GM12878 (cell line): Measurements from ENCODE around the gene ARVCF. TPM values are rescaled to one million over a fixed set of nuclear protein-coding genes. Genes with fewer than 3 reads are reported as not detected.

ENCODE experiments used
- ATAC-seq: fragments of 200-7000 bp; cut with Tn5 transposase; 3 replicates; pipeline ENCODE4 v1.9.1; 2020; ENCODE audit warnings: mild to moderate bottlenecking, moderate library complexity
- BruUV-seq: library from RNA; stranded (reverse); fragments of 400-500 nt; replicated peaks from 2 replicates; lab custom pipeline; 2021; lab: Mats Ljungman, UMichigan
- CTCF ChIA-PET: fragments of 300-600 bp; sonication (Branson Sonifier 250); formaldehyde crosslinking; extraction: SDS; loops from one replicate; lab custom pipeline; 2021; ENCODE audit warnings: inconsistent platforms; lab: Yijun Ruan, JAX
- POLR2A ChIA-PET: fragments of 350-600 bp; formaldehyde crosslinking; extraction: SDS; loops from one replicate; lab custom pipeline; 2021; ENCODE audit warnings: inconsistent platforms; lab: Charles Lee
- RAD21 ChIA-PET: fragments of 300-600 bp; sonication (Branson Sonifier 250); formaldehyde crosslinking; loops from one replicate; lab custom pipeline; 2023; ENCODE audit warnings: antibody characterized with exemption; ENCODE audit not compliant: unreplicated experiment; lab: Charles Lee
- SMC1A ChIA-PET: fragments of 300-600 bp; sonication (Branson Sonifier 250); formaldehyde crosslinking; loops from one replicate; lab custom pipeline; 2023; ENCODE audit not compliant: unreplicated experiment, uncharacterized antibody; lab: Charles Lee
- DNase-seq: peaks from one replicate; pipeline ENCODE4 v3.0.0-alpha.2; 2011; ENCODE audit warnings: low read depth, low spot score
- FAIRE-seq: peaks from 3 replicates; lab custom pipeline; 2011; peaks lifted over from hg19 to GRCh38; lab: Jason Lieb, UNC
- H2AFZ ChIP-seq: 2 replicates; pipeline ENCODE4 v1.6.0; 2011; ENCODE audit warnings: low read depth, low read length, control low read depth; ENCODE audit not compliant: control insufficient read depth
- H3K27ac ChIP-seq: 2 replicates; pipeline ENCODE4 v1.5.1; 2011; ENCODE audit warnings: control low read depth; ENCODE audit not compliant: control insufficient read depth, insufficient read depth
- H3K27me3 ChIP-seq, 2 experiments: replicated peaks in 1 of 2; 2 replicates each; pipeline versions ENCODE4 v1.6.0 to v1.6.1; 2011; ENCODE audit warnings: low read length in 1 of 2; ENCODE audit not compliant: control insufficient read depth in 2 of 2, insufficient read depth in 2 of 2
- H3K36me3 ChIP-seq, 2 experiments: 2 replicates each; pipeline ENCODE4 v1.5.1; 2011; ENCODE audit warnings: low read length in 1 of 2; ENCODE audit not compliant: control insufficient read depth in 2 of 2, insufficient read depth in 2 of 2
- H3K4me1 ChIP-seq: 2 replicates; pipeline ENCODE4 v1.6.1; 2011; ENCODE audit warnings: mild to moderate bottlenecking, low read length, moderate library complexity, mixed read lengths; ENCODE audit not compliant: control insufficient read depth, insufficient read depth
- H3K4me2 ChIP-seq: 2 replicates; pipeline ENCODE4 v1.6.0; 2011; ENCODE audit warnings: control low read depth; ENCODE audit not compliant: control insufficient read depth, insufficient read depth
- H3K4me3 ChIP-seq: fragments of 200-600 bp; sonication (generic); 2 replicates; pipeline ENCODE4 v1.5.1; 2016
- H3K79me2 ChIP-seq: 2 replicates; pipeline ENCODE4 v1.6.0; 2011; ENCODE audit warnings: low read length; ENCODE audit not compliant: control insufficient read depth, insufficient read depth
- H3K9ac ChIP-seq: 2 replicates; pipeline ENCODE4 v1.8.0; 2011; ENCODE audit warnings: low read length, control low read depth, mixed read lengths; ENCODE audit not compliant: control insufficient read depth, insufficient read depth
- H3K9me3 ChIP-seq: replicated peaks from 3 replicates; pipeline ENCODE4 v1.5.1; 2011; ENCODE audit warnings: mild to moderate bottlenecking, low read length; ENCODE audit not compliant: control insufficient read depth, insufficient read depth
- H4K20me1 ChIP-seq: 2 replicates; pipeline ENCODE4 v1.6.0; 2011; ENCODE audit not compliant: control insufficient read depth, insufficient read depth
- FOXK2 ChIP-seq: fragments of 450-650 bp; IDR thresholded peaks from 2 replicates; pipeline ENCODE4 v1.6.1; 2017; ENCODE audit warnings: mild to moderate bottlenecking, moderate library complexity
- FOXM1 ChIP-seq: IDR thresholded peaks from 2 replicates; pipeline ENCODE4 v1.6.1; 2012; ENCODE audit warnings: low read depth, mild to moderate bottlenecking, inconsistent platforms, low read length, moderate library complexity
- IKZF1 ChIP-seq: fragments of 450-650 bp; conservative IDR thresholded peaks from 2 replicates; pipeline ENCODE4 v1.6.1; 2017; ENCODE audit warnings: antibody characterized with exemption, mild to moderate bottlenecking
- MEF2B ChIP-seq: fragments of 450-650 bp; IDR thresholded peaks from 2 replicates; pipeline ENCODE4 v1.6.1; 2018; ENCODE audit warnings: mild to moderate bottlenecking, moderate library complexity; ENCODE audit not compliant: partially characterized antibody, poor library complexity, severe bottlenecking
- PAX8 ChIP-seq: fragments of 450-650 bp; IDR thresholded peaks from 2 replicates; pipeline ENCODE4 v1.6.1; 2017; ENCODE audit warnings: mild to moderate bottlenecking, moderate library complexity
- STAT3 ChIP-seq: IDR thresholded peaks from 2 replicates; pipeline ENCODE4 v1.6.1; 2011; ENCODE audit warnings: low read depth, low read length, improper control_type of control experiment
- TARDBP ChIP-seq: IDR thresholded peaks from 2 replicates; pipeline ENCODE4 v1.6.1; 2016; ENCODE audit warnings: borderline replicate concordance
- WGBS: methylation state at CpG from one replicate; pipeline ENCODE4 v1.1.6; 2016; ENCODE audit warnings: low lambda C conversion rate; ENCODE audit not compliant: insufficient replicate concordance, insufficient coverage; ENCODE audit errors: missing lambda C conversion rate; 5-methylcytosine and 5-hydroxymethylcytosine counted together
- in situ Hi-C: fragments of 300-500 bp; cut with MboI; formaldehyde crosslinking; loops from 9 replicates; pipeline ENCODE4 v1.14.3; 2018; ENCODE audit warnings: mixed read lengths
- intact Hi-C: fragments of 100-400 bp; cut with micrococcal nuclease; formaldehyde crosslinking; loops from one replicate; pipeline ENCODE4 v1.14.2; 2022; ENCODE audit not compliant: unreplicated experiment
- polyA plus RNA-seq, 11 experiments: library from polyadenylated mRNA; depleted of rRNA in 4 of 11; unstranded in 6 of 11; stranded (reverse) in 5 of 11; fragments of >200 nt; fragmentation: Nextera tagmentation in 4 of 11; fragmentation: Illumina TruSeq in 1 of 11; extraction: Ambion mirVana in 4 of 11; extraction: Trizol in 1 of 11; gene quantifications; 1 replicate in 1 of 11; 2 replicates in 10 of 11; pipeline versions ENCODE4 v1.2.1 to v1.2.3, GENCODE V29; 2011 to 2016; ENCODE audit warnings: inconsistent platforms in 2 of 11, missing spikeins in 2 of 11, low read depth in 1 of 11
- total RNA-seq, 4 experiments: library from RNA; depleted of rRNA in 3 of 4; stranded (reverse); fragments of >200 nt in 3 of 4; fragmentation: Illumina TruSeq in 1 of 4; extraction: Trizol in 1 of 4; gene quantifications; 2 replicates each; pipeline versions ENCODE4 v1.2.1 to v1.2.3, GENCODE V29; 2013 to 2021
- TF ChIP-seq, protein P1 (sequence below): IDR thresholded peaks from 2 replicates; pipeline ENCODE4 v1.6.1; 2011; ENCODE audit warnings: mild to moderate bottlenecking, low read depth, low read length, moderate library complexity; ENCODE audit not compliant: insufficient replicate concordance
- TF ChIP-seq, protein P2 (sequence below): fragments of 450-650 bp; formaldehyde crosslinking; IDR thresholded peaks from 2 replicates; pipeline ENCODE4 v1.5.0; 2022; ENCODE audit warnings: mild to moderate bottlenecking, missing genetic modification characterization

ARVCF gene
- total and polyA plus RNA-seq, 10 of the 15 experiments (the other 5 are each of a cell fraction or from before 2014, with no cell fraction given), result 0.13 to 1.9 (median 1.0) TPM; not detected in 2

DNA sequence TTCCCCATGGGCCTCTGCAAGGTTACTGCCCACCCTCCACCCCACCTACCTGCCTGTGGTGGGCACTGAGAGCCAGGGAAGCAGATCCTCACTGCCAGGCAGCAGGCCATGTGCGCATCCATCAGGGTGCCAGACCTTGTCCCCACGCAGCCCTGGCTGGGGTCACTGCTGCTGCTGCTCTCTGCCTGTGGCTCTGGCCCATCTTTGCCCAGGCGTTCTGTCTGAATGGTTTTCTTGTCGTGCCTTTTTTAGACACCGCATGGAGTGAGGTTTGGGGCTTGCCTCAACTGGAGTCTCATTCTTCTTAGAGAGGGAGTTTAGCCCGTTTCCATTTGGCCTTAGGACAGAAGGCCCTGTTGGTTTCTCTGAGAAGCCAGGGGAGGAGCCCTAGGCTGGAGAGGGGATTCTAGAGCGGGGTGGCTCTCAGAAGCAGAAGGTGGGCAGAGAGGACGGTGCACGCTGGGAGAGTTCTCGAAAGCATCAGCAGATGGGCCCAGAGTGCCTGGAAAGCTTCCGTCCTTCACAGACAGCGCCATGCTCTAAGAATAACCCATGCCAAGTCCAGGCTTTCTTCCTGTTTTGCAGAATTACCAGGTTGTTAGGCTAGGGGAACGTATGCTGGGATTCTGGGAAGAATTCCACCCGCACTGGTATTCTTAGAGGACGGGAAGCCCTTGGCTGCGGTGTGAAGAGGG is 12.4 kb upstream of the ARVCF start:
- ATAC-seq, result no peak
- Histone ChIP-seq H3K36me3 (no peaks in the 10 kb centered on the region; a peak in 2 of 4 replicates), H3K79me2 (no peaks in the 10 kb centered on the region), H3K9ac (no peak overlapping the region), H3K4me2 (no peak overlapping the region), H3K4me1 (peaks cover 7% of the 10 kb centered on the region), H2AFZ (no peak overlapping the region)
- in situ Hi-C loops, result no loop called here
- BruUV-seq, result no TSS peak
- SMC1A ChIA-PET, result no interaction called here
- POLR2A ChIA-PET, result no interaction called here
- CTCF ChIA-PET, result no interaction called here
- TF ChIP-seq, protein P1, sequence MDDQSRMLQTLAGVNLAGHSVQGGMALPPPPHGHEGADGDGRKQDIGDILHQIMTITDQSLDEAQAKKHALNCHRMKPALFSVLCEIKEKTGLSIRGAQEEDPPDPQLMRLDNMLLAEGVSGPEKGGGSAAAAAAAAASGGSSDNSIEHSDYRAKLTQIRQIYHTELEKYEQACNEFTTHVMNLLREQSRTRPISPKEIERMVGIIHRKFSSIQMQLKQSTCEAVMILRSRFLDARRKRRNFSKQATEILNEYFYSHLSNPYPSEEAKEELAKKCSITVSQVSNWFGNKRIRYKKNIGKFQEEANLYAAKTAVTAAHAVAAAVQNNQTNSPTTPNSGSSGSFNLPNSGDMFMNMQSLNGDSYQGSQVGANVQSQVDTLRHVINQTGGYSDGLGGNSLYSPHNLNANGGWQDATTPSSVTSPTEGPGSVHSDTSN, result no peak
- no peak for TF ChIP-seq PAX8
- TF ChIP-seq FOXM1, result no peak
- TF ChIP-seq, protein P2, sequence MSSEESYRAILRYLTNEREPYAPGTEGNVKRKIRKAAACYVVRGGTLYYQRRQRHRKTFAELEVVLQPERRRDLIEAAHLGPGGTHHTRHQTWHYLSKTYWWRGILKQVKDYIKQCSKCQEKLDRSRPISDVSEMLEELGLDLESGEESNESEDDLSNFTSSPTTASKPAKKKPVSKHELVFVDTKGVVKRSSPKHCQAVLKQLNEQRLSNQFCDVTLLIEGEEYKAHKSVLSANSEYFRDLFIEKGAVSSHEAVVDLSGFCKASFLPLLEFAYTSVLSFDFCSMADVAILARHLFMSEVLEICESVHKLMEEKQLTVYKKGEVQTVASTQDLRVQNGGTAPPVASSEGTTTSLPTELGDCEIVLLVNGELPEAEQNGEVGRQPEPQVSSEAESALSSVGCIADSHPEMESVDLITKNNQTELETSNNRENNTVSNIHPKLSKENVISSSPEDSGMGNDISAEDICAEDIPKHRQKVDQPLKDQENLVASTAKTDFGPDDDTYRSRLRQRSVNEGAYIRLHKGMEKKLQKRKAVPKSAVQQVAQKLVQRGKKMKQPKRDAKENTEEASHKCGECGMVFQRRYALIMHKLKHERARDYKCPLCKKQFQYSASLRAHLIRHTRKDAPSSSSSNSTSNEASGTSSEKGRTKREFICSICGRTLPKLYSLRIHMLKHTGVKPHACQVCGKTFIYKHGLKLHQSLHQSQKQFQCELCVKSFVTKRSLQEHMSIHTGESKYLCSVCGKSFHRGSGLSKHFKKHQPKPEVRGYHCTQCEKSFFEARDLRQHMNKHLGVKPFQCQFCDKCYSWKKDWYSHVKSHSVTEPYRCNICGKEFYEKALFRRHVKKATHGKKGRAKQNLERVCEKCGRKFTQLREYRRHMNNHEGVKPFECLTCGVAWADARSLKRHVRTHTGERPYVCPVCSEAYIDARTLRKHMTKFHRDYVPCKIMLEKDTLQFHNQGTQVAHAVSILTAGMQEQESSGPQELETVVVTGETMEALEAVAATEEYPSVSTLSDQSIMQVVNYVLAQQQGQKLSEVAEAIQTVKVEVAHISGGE (CRISPR knock-in tag), result no peak
- TF ChIP-seq TARDBP, result no peak
- TF ChIP-seq IKZF1, result no peak
- no peak for TF ChIP-seq FOXK2
- no peak for TF ChIP-seq STAT3
- no peak for TF ChIP-seq MEF2B
- TF ChIP-seq, all 136 proteins: peak for 0
- RAD21 ChIA-PET, result no interaction called here
- H3K27ac ChIP-seq, result no peak overlapping the region
- intact Hi-C loops, result loop anchor here (1.0 to 10.0 kb wide), 2 partner anchors 46 to 59 kb away; no protein-coding TSS in a partner anchor
- no peaks in the 10 kb centered on the region for H4K20me1 ChIP-seq
- H3K4me3 ChIP-seq, result no peak overlapping the region
- H3K27me3 ChIP-seq, result no peaks in the 10 kb centered on the region
- 95% methylated on average over 16 of the region's 16 CpGs for WGBS
- H3K9me3 ChIP-seq, result no peaks in the 10 kb centered on the region; the same call in 2 of the 3 replicates
- FAIRE-seq (no peak), DNase-seq (no peak)
